AG10803 (cell line): ENCODE data around the gene PTGDR2.

ENCODE experiments used
- DNase-seq: peaks from one replicate; pipeline ENCODE4 v3.0.0; 2010; ENCODE audit warnings: low read depth
- H3K4me3 ChIP-seq: 2 replicates; pipeline ENCODE4 v1.5.1; 2011; ENCODE audit warnings: mild to moderate bottlenecking, low read length, control low read depth
- TF ChIP-seq, protein P1 (sequence below): conservative IDR thresholded peaks from 2 replicates; pipeline ENCODE4 v1.5.1; 2011; ENCODE audit warnings: mild to moderate bottlenecking, low read length, control low read depth, inconsistent platforms

PTGDR2 gene

DNA sequence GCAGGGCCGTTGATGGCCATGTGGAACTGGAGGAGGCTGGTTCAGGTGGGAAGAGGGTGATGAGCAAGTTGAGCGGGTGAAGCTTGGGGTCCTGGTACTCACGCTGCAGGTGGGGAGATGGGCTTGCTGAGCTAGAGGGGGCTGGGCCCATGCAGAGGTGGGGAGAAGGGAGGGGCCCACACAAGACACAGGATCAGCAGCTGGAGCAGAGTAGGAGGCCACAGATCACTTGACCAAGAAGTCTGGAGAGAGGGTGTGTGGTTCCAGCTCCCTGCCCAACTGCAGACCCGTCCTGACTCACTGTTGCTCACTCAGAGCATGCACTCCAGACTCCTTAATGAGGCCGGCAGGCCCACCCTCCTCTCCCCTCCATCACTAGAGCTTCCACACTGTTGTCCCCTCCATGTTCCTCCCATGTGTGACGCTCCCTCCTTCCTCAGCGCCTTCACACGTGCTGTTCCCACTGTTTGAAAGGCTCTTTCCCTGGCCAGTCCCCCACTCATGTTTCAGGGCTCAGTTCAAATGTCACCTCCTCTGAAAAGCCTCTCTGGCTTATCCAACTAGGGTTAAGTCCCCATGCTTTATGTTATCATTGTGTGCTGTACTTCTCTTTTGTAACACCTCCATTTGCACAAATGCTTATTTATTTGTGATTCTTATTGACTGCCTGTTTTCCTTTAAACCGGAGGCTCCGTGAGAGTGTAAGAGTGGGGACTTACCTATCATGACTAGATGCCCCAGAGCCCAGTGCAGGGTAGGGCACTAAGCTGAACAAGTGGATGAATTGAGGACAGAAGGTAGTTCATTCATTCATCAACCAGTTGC, 11.5 kb downstream of the PTGDR2 start:
- peak; percentile 8 for DNase-seq
- peak overlapping the region; percentile 94 for H3K4me3 ChIP-seq
- TF ChIP-seq, protein P1, sequence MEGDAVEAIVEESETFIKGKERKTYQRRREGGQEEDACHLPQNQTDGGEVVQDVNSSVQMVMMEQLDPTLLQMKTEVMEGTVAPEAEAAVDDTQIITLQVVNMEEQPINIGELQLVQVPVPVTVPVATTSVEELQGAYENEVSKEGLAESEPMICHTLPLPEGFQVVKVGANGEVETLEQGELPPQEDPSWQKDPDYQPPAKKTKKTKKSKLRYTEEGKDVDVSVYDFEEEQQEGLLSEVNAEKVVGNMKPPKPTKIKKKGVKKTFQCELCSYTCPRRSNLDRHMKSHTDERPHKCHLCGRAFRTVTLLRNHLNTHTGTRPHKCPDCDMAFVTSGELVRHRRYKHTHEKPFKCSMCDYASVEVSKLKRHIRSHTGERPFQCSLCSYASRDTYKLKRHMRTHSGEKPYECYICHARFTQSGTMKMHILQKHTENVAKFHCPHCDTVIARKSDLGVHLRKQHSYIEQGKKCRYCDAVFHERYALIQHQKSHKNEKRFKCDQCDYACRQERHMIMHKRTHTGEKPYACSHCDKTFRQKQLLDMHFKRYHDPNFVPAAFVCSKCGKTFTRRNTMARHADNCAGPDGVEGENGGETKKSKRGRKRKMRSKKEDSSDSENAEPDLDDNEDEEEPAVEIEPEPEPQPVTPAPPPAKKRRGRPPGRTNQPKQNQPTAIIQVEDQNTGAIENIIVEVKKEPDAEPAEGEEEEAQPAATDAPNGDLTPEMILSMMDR: no peak

DNA sequence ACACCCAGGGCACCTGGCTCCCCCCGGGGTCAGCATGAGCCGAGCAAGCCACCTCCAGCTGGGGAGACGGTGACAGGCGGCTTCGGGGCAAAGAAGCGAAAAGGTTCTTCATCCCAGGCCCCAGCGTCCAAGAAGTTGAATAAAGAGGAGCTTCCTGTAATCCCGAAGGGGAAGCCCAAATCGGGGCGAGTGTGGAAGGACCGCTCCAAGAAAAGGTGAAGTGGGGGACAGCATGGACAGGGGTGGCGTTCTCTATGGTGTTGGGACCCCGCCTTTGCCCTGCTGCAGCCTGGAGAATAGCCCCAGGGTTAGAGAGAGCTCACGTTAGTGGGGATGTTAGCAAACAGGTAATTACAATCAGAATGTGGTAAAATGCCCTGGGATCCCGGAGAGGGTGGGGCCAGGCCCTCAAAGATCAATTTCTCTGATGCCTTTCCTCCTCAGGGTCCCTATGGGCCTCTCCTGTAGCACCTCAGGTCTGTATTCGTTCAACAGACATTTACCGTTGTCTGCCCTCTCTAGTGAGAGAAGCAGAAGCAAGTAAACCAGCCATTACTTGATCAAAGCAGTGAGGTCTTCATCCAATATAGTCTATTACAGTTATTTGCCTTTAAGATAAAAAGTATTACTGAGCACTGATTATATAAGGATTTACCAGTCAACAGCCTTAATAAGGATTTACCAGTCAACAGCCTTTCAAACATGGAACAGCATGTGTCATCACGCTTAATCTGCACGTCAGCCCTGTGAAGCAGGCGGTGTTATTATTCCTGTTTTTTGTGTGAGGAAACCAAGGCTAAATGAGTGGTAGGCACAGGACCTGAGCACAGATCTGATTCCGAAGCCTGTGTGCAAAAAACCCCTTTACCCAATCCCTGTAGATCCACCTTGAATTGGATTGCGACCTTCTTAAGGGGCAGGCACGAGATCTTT, 12.8 kb downstream of the PTGDR2 start:
- H3K4me3 ChIP-seq: peak overlapping the region; percentile 94
- TF ChIP-seq, protein P1: no peak
- DNase-seq: peak; percentile 7

DNA sequence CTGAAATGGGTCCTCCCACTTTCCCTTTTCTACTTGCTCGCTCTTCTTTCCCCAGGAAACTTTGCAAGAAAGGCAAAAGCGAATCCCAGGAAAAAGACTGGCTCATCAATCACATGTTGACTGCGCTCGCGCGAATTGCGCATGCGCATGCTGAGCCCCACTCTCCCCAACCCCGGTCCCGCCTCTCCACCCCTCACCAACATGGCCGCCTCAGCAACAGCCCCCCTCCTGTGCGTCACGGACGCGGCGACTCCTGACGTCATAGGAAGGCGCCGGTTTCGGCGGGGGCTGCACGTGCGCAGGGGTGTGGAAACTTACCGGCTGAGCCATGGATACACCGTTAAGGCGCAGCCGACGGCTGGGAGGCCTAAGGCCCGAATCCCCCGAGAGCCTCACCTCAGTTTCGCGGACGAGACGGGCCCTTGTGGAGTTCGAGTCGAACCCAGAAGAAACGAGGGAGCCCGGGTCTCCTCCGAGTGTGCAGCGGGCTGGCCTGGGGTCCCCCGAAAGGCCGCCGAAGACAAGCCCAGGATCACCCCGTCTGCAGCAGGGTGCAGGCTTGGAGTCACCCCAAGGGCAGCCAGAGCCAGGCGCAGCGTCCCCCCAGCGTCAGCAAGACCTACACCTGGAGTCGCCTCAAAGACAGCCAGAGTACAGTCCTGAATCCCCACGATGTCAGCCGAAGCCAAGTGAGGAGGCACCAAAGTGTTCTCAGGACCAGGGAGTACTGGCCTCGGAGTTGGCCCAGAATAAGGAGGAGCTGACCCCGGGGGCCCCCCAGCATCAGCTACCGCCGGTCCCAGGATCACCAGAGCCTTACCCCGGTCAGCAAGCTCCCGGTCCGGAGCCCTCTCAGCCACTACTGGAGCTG, 13.7 kb downstream of the PTGDR2 start, which contains the start of gene CCDC86:
Gene CCDC86, plus strand, starts transcription at position 317 of the 871 bp plus-strand sequence. Its CDS starts 12 bp downstream, at position 329.
- TF ChIP-seq, protein P1: no peak
- peak within 1 kb of the TSS; percentile 94 for H3K4me3 ChIP-seq
- DNase-seq: peak; percentile 92

DNA sequence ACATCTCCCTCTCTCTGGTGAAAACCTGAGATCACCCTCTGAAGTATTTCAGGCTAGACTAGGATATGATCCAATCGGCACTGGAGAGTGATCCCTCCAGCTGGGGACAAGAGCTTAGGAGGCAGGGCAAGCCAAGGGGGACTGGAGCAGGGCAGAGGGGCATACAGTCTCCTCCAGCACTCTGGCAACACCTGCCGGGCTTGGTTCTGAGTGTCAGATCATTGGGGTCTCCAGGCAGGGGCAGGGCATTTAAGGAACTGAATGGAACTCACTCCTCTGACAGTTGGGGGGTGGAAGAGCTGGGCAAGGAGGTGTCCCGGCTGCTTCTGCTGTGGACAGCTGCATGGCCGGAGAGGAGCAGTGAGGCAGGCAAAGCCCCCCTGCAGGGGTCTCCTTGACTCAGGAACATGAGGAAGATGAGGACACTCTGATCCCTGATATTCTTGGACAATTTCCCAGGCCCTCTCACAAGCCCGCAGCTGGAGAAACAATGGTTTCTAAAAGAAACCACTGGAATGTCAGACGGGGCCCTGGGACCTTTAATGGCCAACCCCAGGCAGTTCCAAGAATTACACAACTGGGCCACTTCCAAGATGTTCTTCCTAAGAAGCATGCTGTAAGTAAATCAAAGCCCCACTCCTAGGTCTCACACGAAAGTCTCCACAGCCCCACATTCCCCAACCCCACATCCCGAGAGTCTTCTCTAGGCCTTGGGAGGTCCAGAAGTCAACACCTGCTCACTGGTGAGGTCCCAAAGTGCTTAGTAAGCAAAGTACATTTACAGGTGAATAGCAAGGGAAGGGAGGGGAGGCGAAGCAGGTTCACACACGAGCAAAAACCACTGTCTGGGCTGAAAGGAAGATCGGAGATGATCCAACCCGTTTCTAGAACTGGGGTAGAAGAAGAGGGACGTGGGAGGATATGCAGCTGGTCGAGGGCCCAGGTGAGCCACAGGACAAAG, 15.0 kb downstream of the PTGDR2 start:
- peak; percentile 97 for DNase-seq
- H3K4me3 ChIP-seq: peak overlapping the region; percentile 20; the same call in 1 of the 2 replicates
- TF ChIP-seq, protein P1: 0 out of 2 replicates have a peak, but pooled peaks have one; percentile 1

DNA sequence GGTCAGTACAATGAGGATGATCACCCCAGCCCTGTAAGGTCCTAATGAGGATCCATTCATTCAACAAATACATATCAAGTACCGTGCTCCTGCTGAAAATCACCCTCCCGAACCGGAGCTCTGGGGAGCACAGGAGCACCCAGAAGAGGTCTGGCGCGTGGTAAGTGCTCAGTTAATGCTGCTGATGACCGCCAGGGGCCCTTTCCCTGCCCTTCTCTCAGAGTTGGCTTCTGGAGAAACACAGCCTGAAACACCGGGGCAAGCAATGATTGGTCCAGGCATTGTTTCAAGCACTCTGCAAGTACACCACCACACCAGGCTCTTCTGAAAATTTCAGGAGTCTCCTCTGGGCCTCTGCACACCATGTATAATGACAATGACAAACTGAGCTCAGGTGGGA, 17.6 kb downstream of the PTGDR2 start:
- peak; percentile 18 for DNase-seq
- no peak overlapping the region for H3K4me3 ChIP-seq
- TF ChIP-seq, protein P1: peak; percentile 39
